ENCODE data around the gene MAN2B1. TPM values are rescaled to one million over a fixed set of nuclear protein-coding genes. Genes with fewer than 3 reads are reported as not detected.

The MAN2B1 gene
- total and polyA plus RNA-seq, 2 experiments from 2014 or later: 40.6 to 56.5 TPM

- H3F3A ChIP-seq (ENCODE audit: insufficient read depth): peaks cover 6% of the 10 kb centered on the region; the same call in 1 of the 2 replicates
- H3K27ac ChIP-seq: peak overlapping the region; percentile 93
- TF ChIP-seq EZH2 (IDR thresholded peaks at IDR 0.05; ENCODE audit: insufficient read depth, poor library complexity, severe bottlenecking) (no peak), EZH2phosphoT487 (IDR thresholded peaks at IDR 0.05; ENCODE audit: insufficient read depth, low read depth) (no peak)
- H3K27me3 ChIP-seq (replicated peaks; ENCODE audit: insufficient read depth): no peaks in the 10 kb centered on the region
- peaks cover 64% of the 10 kb centered on the region for H3K79me2 ChIP-seq (ENCODE audit: insufficient read depth)
- in situ Hi-C loops (cut with MboI): no loop called here
- H3K36me3 ChIP-seq (ENCODE audit: low read depth): no peaks in the 10 kb centered on the region
- peaks cover 26% of the 10 kb centered on the region for H3K4me1 ChIP-seq (ENCODE audit: insufficient read depth)
- peak overlapping the region; percentile 96 for H2AFZ ChIP-seq
- peak overlapping the region; percentile 96 for H3K9ac ChIP-seq
- peak overlapping the region; percentile 82 for H3K4me3 ChIP-seq
- H3K9me2 ChIP-seq (ENCODE audit: insufficient read depth): no peaks in the 10 kb centered on the region
- no peaks in the 10 kb centered on the region for H4K20me1 ChIP-seq (ENCODE audit: insufficient read depth)
- DNase-seq: no peak
- WGBS, 2 experiments (ENCODE audit: low coverage in 1 of 2, low lambda C conversion rate in 2 of 2, missing lambda C conversion rate in 2 of 2): 48 to 52% methylated on average over 8 of the region's 8 CpGs
- no peaks in the 10 kb centered on the region for H3K9me3 ChIP-seq (ENCODE audit: low read depth)
- peak overlapping the region; percentile 96 for H3K4me2 ChIP-seq (ENCODE audit: unreplicated experiment)
These were observed 1.8 kb upstream of the MAN2B1 start for GRCh38 chr19:12668346-12668745.

GRCh38 chr19:12667731-12668302 is 1.3 kb upstream of the MAN2B1 start:
- Histone ChIP-seq H3K4me2 (ENCODE audit: unreplicated experiment) (peak overlapping the region; percentile 96), H3K4me1 (ENCODE audit: insufficient read depth) (peaks cover 26% of the 10 kb centered on the region), H2AFZ (no peak overlapping the region), H3K27ac (peak overlapping the region; percentile 93), H3K27me3 (replicated peaks; ENCODE audit: insufficient read depth) (no peaks in the 10 kb centered on the region), H4K20me1 (ENCODE audit: insufficient read depth) (no peaks in the 10 kb centered on the region), H3K79me2 (ENCODE audit: insufficient read depth) (peaks cover 64% of the 10 kb centered on the region), H3K36me3 (ENCODE audit: low read depth) (no peaks in the 10 kb centered on the region), H3F3A (ENCODE audit: insufficient read depth) (peaks cover 6% of the 10 kb centered on the region; the same call in 1 of the 2 replicates), H3K9ac (peak overlapping the region; percentile 96), H3K9me3 (ENCODE audit: low read depth) (no peaks in the 10 kb centered on the region), H3K4me3 (peak overlapping the region; percentile 88), H3K9me2 (ENCODE audit: insufficient read depth) (no peaks in the 10 kb centered on the region)
- in situ Hi-C loops (cut with MboI): no loop called here
- TF ChIP-seq EZH2 (IDR thresholded peaks at IDR 0.05; ENCODE audit: insufficient read depth, poor library complexity, severe bottlenecking) (no peak), EZH2phosphoT487 (IDR thresholded peaks at IDR 0.05; ENCODE audit: insufficient read depth, low read depth) (no peak)
- no peak for DNase-seq
- 69 to 76% methylated on average over 4 of the region's 4 CpGs for WGBS, 2 experiments (ENCODE audit: low coverage in 1 of 2, low lambda C conversion rate in 2 of 2, missing lambda C conversion rate in 2 of 2)

GRCh38 chr19:12665671-12666264 is 774 bp downstream of the MAN2B1 start:
- H3K79me2 ChIP-seq (ENCODE audit: insufficient read depth): peaks cover 48% of the 10 kb centered on the region
- H2AFZ ChIP-seq: peak overlapping the region; percentile 92
- peak overlapping the region; percentile 88 for H3K4me3 ChIP-seq
- H3K27ac ChIP-seq: no peak overlapping the region
- in situ Hi-C loops (cut with MboI): no loop called here
- no peaks in the 10 kb centered on the region for H3K9me2 ChIP-seq (ENCODE audit: insufficient read depth)
- H4K20me1 ChIP-seq (ENCODE audit: insufficient read depth): no peaks in the 10 kb centered on the region
- peaks cover 6% of the 10 kb centered on the region; the same call in 1 of the 2 replicates for H3F3A ChIP-seq (ENCODE audit: insufficient read depth)
- no peaks in the 10 kb centered on the region for H3K36me3 ChIP-seq (ENCODE audit: low read depth)
- no peaks in the 10 kb centered on the region for H3K9me3 ChIP-seq (ENCODE audit: low read depth)
- peak; percentile 40 for DNase-seq
- TF ChIP-seq EZH2phosphoT487 (IDR thresholded peaks at IDR 0.05; ENCODE audit: insufficient read depth, low read depth) (no peak), EZH2 (IDR thresholded peaks at IDR 0.05; ENCODE audit: insufficient read depth, poor library complexity, severe bottlenecking) (no peak)
- 45 to 55% methylated on average over 12 of the region's 12 CpGs for WGBS, 2 experiments (ENCODE audit: low coverage in 1 of 2, low lambda C conversion rate in 2 of 2, missing lambda C conversion rate in 2 of 2)
- H3K27me3 ChIP-seq (replicated peaks; ENCODE audit: insufficient read depth): no peaks in the 10 kb centered on the region
- peak overlapping the region; percentile 96 for H3K9ac ChIP-seq
- H3K4me2 ChIP-seq (ENCODE audit: unreplicated experiment): peak overlapping the region; percentile 91
- peaks cover 22% of the 10 kb centered on the region for H3K4me1 ChIP-seq (ENCODE audit: insufficient read depth)

- Histone ChIP-seq H3K4me2 (ENCODE audit: unreplicated experiment) (no peak overlapping the region), H3K4me3 (no peak overlapping the region), H3K9me2 (ENCODE audit: insufficient read depth) (no peaks in the 10 kb centered on the region), H2AFZ (no peak overlapping the region), H3K79me2 (ENCODE audit: insufficient read depth) (peaks cover 42% of the 10 kb centered on the region), H3K36me3 (ENCODE audit: low read depth) (no peaks in the 10 kb centered on the region), H3F3A (ENCODE audit: insufficient read depth) (peaks cover 6% of the 10 kb centered on the region; the same call in 1 of the 2 replicates), H3K9me3 (ENCODE audit: low read depth) (no peaks in the 10 kb centered on the region), H3K27me3 (replicated peaks; ENCODE audit: insufficient read depth) (no peaks in the 10 kb centered on the region), H3K27ac (no peak overlapping the region), H3K4me1 (ENCODE audit: insufficient read depth) (peaks cover 16% of the 10 kb centered on the region), H3K9ac (no peak overlapping the region), H4K20me1 (ENCODE audit: insufficient read depth) (no peaks in the 10 kb centered on the region)
- TF ChIP-seq EZH2 (IDR thresholded peaks at IDR 0.05; ENCODE audit: insufficient read depth, poor library complexity, severe bottlenecking) (no peak), EZH2phosphoT487 (IDR thresholded peaks at IDR 0.05; ENCODE audit: insufficient read depth, low read depth) (no peak)
- DNase-seq: no peak
- 95 to 97% methylated on average over 10 of the region's 10 CpGs for WGBS, 2 experiments (ENCODE audit: low coverage in 1 of 2, low lambda C conversion rate in 2 of 2, missing lambda C conversion rate in 2 of 2)
- in situ Hi-C loops (cut with MboI): no loop called here
These were observed 1.3 kb downstream of the MAN2B1 start for GRCh38 chr19:12665281-12665573.

Data from GM23248 (cell line).